ENCODE results near the gene MOB3A.

- TF ChIP-seq CTCF (IDR thresholded peaks at IDR 0.05; ENCODE audit: low read depth, low read length) (no peak), EZH2phosphoT487 (IDR thresholded peaks at IDR 0.05; ENCODE audit: low read depth) (no peak)
These were observed 47.8 kb downstream of the MOB3A start for GRCh38 chr19:2048104-2048958.

Data from OCI-LY3 (cell line).